ENCODE results near the gene SLC8B1. TPM values are rescaled to one million over a fixed set of nuclear protein-coding genes. Genes with fewer than 3 reads are reported as not detected.

The SLC8B1 gene
- total RNA-seq, 2 experiments from 2014 or later = 85.3 to 92.7 TPM

DNA sequence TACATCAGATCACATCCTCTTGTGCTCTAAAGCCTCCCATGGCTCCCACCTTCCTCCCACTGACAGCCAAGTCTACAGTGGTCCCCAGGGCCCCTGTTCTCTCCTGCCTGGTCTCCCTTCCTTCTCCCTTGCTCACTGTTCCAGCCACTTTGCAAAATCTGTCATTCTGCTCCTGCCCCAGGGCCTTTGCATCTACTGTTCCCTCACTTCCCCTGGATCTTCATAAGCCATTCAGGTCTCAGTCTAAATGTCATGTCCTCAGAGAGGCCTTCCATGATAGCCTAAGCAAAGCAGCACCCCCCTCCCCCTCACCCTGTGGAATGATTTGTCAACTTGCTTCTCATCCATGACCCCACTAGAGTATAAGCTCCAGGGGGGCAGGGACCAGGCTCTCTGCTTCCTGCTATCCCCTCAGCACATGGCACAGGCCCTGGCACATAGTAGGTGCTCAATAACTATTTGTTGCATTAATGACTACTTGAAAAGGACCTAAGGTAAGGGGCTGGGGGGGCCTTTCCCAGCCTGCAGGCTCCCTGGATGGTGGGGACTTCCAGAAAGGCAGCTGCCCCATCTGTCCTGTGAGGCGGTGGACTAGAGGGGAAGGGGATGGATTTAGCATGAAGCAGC lies 5.0 kb downstream of the SLC8B1 start:
- peak overlapping the region; percentile 58 for H3K27ac Mint-ChIP-seq
- no peaks in the 10 kb centered on the region for H3K27me3 ChIP-seq (ENCODE audit: control insufficient read depth in 1 of 2, insufficient read depth in 2 of 2, low read length in 2 of 2)
- no peak for DNase-seq
- POLR2A ChIA-PET = no interaction called here
- H3K4me1 Mint-ChIP-seq (ENCODE audit: low read depth) = peaks cover 63% of the 10 kb centered on the region
- H3K4me3 ChIP-seq (ENCODE audit: low read length) = no peak overlapping the region
- no peak overlapping the region for H3K27ac ChIP-seq (ENCODE audit: low read depth in 1 of 2, low read length in 2 of 2)
- intact Hi-C loops (cut with DNase I, micrococcal nuclease) = loop anchor here in 1 of 2 experiments (5.0 to 10.0 kb wide), 3 partner anchors 108 to 635 kb away; partner anchors contain the start of genes DDX54, RBM19, RITA1 and TPCN1
- no peaks in the 10 kb centered on the region for H3K27me3 Mint-ChIP-seq
- H3K4me3 Mint-ChIP-seq = peak overlapping the region; percentile 38
- H3K9me3 Mint-ChIP-seq = no peaks in the 10 kb centered on the region
- H3K36me3 ChIP-seq (ENCODE audit: insufficient read depth, low read length) = peaks cover 50% of the 10 kb centered on the region
- TF ChIP-seq, protein P1, sequence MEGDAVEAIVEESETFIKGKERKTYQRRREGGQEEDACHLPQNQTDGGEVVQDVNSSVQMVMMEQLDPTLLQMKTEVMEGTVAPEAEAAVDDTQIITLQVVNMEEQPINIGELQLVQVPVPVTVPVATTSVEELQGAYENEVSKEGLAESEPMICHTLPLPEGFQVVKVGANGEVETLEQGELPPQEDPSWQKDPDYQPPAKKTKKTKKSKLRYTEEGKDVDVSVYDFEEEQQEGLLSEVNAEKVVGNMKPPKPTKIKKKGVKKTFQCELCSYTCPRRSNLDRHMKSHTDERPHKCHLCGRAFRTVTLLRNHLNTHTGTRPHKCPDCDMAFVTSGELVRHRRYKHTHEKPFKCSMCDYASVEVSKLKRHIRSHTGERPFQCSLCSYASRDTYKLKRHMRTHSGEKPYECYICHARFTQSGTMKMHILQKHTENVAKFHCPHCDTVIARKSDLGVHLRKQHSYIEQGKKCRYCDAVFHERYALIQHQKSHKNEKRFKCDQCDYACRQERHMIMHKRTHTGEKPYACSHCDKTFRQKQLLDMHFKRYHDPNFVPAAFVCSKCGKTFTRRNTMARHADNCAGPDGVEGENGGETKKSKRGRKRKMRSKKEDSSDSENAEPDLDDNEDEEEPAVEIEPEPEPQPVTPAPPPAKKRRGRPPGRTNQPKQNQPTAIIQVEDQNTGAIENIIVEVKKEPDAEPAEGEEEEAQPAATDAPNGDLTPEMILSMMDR (IDR thresholded peaks at IDR 0.05) = no peak
- CTCF ChIA-PET = no interaction called here
- H3K36me3 Mint-ChIP-seq (ENCODE audit: low read depth) = peaks cover 76% of the 10 kb centered on the region
- H3K4me1 ChIP-seq (ENCODE audit: insufficient read depth, low read length) = peaks cover 39% of the 10 kb centered on the region
- H3K9me3 ChIP-seq (ENCODE audit: control insufficient read depth in 1 of 2, insufficient read depth in 1 of 2, low read length in 2 of 2) = no peaks in the 10 kb centered on the region
- no peak for ATAC-seq (ENCODE audit: poor library complexity)

DNA sequence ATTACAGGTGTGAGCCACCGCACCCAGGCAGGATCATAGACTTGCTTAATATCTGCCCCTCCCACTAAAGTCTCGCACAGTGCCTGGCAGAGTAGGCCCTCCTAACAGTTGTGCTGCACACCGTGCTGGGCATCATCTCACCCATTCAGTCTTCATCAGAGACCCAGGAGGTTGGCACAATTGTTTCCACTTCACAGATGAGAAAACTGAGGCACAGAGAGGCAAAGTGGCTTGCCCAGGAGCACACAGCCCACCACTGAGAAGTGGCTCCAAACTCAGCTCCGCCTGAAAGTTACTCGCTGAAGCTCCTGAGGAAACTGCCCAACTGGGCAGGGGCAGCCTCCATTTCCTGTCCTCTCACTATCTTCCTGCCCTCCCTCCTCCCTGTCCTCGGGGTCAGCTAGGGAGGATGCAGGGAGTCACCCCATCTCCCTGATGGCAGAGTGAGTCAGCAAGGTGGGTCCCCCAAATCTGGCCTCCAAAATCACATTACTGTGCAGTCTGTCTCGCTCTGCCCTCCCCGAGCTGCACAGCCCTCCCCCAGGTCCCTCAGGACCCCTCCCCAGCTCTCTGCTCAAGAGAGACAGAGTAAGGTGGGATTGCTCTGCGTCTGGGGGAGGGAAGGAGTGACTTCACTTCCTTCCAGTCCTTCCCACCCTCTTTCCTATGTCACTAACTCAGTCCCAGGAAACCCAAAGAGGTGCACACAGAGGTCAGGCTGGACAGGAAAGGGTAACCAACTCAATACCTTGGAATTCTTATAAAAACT lies 5.7 kb downstream of the SLC8B1 start:
- ChIA-PET CTCF (no interaction called here), POLR2A (no interaction called here)
- Mint-ChIP-seq H3K36me3 (ENCODE audit: low read depth) (peaks cover 76% of the 10 kb centered on the region), H3K9me3 (no peaks in the 10 kb centered on the region), H3K27me3 (no peaks in the 10 kb centered on the region), H3K4me3 (no peak overlapping the region), H3K4me1 (ENCODE audit: low read depth) (peaks cover 60% of the 10 kb centered on the region), H3K27ac (peak overlapping the region; percentile 58)
- no peaks in the 10 kb centered on the region for H3K27me3 ChIP-seq (ENCODE audit: control insufficient read depth in 1 of 2, insufficient read depth in 2 of 2, low read length in 2 of 2)
- H3K4me3 ChIP-seq (ENCODE audit: low read length) = no peak overlapping the region
- intact Hi-C loops (cut with DNase I, micrococcal nuclease) = no loop called here
- no peak for DNase-seq
- no peak overlapping the region for H3K27ac ChIP-seq (ENCODE audit: low read depth in 1 of 2, low read length in 2 of 2)
- H3K9me3 ChIP-seq (ENCODE audit: control insufficient read depth in 1 of 2, insufficient read depth in 1 of 2, low read length in 2 of 2) = no peaks in the 10 kb centered on the region
- H3K4me1 ChIP-seq (ENCODE audit: insufficient read depth, low read length) = peaks cover 36% of the 10 kb centered on the region
- ATAC-seq (ENCODE audit: poor library complexity) = no peak
- peaks cover 51% of the 10 kb centered on the region for H3K36me3 ChIP-seq (ENCODE audit: insufficient read depth, low read length)
- TF ChIP-seq, protein P1 (IDR thresholded peaks at IDR 0.05) = no peak

DNA sequence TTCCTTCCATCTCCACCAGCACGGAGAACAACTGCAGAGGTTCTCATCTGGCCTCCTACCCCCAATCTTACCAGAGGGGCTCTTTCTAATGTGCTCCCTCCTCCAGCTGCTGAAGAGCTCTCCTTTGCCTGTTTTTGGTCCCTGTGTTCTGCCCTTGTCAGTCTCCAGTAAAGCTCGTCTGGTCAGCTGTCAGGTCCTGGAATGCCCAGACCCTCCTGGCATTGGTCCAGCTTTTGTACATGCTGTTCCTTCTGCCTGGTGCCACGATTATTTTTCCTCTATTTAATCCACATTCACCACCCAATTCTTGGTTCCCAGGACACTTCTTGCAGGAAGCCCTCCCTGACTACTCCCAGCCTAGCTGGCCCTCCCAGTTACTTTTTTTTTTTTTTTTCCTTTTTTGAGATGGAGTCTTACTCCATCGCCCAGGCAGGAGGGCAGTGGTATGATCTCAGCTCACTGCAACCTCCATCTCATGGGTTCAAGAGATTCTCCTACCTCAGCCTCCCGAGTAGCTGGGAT lies 6.5 kb downstream of the SLC8B1 start:
- peaks cover 76% of the 10 kb centered on the region for H3K36me3 Mint-ChIP-seq (ENCODE audit: low read depth)
- CTCF ChIA-PET = no interaction called here

More for the DNA sequence above, 6.5 kb downstream of the SLC8B1 start:
- no peak overlapping the region for H3K4me3 ChIP-seq (ENCODE audit: low read length)
- no peaks in the 10 kb centered on the region for H3K27me3 ChIP-seq (ENCODE audit: control insufficient read depth in 1 of 2, insufficient read depth in 2 of 2, low read length in 2 of 2)
- Mint-ChIP-seq H3K9me3 (no peaks in the 10 kb centered on the region), H3K27ac (no peak overlapping the region), H3K4me1 (ENCODE audit: low read depth) (peaks cover 59% of the 10 kb centered on the region), H3K27me3 (no peaks in the 10 kb centered on the region), H3K4me3 (no peak overlapping the region)
- no peaks in the 10 kb centered on the region for H3K9me3 ChIP-seq (ENCODE audit: control insufficient read depth in 1 of 2, insufficient read depth in 1 of 2, low read length in 2 of 2)
- H3K36me3 ChIP-seq (ENCODE audit: insufficient read depth, low read length) = peaks cover 54% of the 10 kb centered on the region
- POLR2A ChIA-PET = no interaction called here
- peaks cover 28% of the 10 kb centered on the region for H3K4me1 ChIP-seq (ENCODE audit: insufficient read depth, low read length)
- no peak overlapping the region for H3K27ac ChIP-seq (ENCODE audit: low read depth in 1 of 2, low read length in 2 of 2)
- no peak for ATAC-seq (ENCODE audit: poor library complexity)
- no peak for DNase-seq
- intact Hi-C loops (cut with DNase I, micrococcal nuclease) = no loop called here
- TF ChIP-seq, protein P1 (IDR thresholded peaks at IDR 0.05) = no peak
